Uterus (tissue), 2 donors: ENCODE measurements around the gene CD300A.

Experiments used
- CTCF ChIP-seq, 4 experiments: fragments of 200-600 bp in 2 of 4; fragments of 450-650 bp in 2 of 4; sonication (generic) in 2 of 4; IDR thresholded peaks; one replicate each; pipeline ENCODE4 v1.5.1; 2016 to 2019; ENCODE audit warnings: antibody characterized with exemption in 4 of 4, mild to moderate bottlenecking in 2 of 4, moderate library complexity in 1 of 4
- POLR2A ChIP-seq, 2 donors: fragments of 450-650 bp; IDR thresholded peaks; one replicate each; pipeline ENCODE4 v1.6.1; 2016; ENCODE audit warnings: antibody characterized with exemption in 2 of 2, mild to moderate bottlenecking in 1 of 2, moderate library complexity in 1 of 2

GRCh38 chr17:74480290-74480689, 13.9 kb downstream of the CD300A start:
- no peak for TF ChIP-seq POLR2A (IDR thresholded peaks at IDR 0.05)
- TF ChIP-seq CTCF (IDR thresholded peaks at IDR 0.05): no peak
